HT1080 (cell line): ENCODE data around the gene MYO16. TPM values are rescaled to one million over a fixed set of nuclear protein-coding genes. Genes with fewer than 3 reads are reported as not detected.

Experiments used
- DNase-seq: peaks from one replicate; pipeline ENCODE4 v3.0.0-alpha.2; 2015; ENCODE audit warnings: low read depth
- total RNA-seq: library from RNA; depleted of rRNA; stranded (reverse); fragments of >200 nt; shearing (Covaris generic); gene quantifications from 2 replicates; pipeline ENCODE4 v1.2.3, GENCODE V29; 2014

MYO16 gene
- total RNA-seq, 1 experiment from 2014 or later = not detected

- no peak for DNase-seq
Measured at GRCh38 chr13:108789476-108789875, 160.1 kb downstream of the MYO16 start.

- peak; percentile 11 for DNase-seq
Measured at GRCh38 chr13:108795841-108796240, 166.4 kb downstream of the MYO16 start.

DNA sequence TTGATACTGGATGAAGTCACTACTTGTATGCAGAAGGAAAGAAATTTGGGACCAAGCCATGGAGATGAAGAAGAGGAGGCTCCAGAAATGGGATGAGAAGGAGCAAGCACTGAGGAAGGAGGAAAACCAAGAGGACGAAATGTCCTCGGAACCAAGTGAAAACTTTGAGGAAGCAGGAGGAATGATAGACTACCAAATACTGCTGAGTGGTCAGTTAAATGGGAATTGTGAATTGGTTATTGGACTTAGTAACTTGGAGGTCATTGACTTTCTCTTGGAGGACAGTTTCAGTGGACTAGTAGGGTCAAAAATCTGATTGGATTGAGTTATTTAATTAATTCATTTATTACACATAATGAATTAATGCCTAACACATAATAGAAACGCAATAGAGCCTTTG, 167.9 kb downstream of the MYO16 start:
- no peak for DNase-seq

DNA sequence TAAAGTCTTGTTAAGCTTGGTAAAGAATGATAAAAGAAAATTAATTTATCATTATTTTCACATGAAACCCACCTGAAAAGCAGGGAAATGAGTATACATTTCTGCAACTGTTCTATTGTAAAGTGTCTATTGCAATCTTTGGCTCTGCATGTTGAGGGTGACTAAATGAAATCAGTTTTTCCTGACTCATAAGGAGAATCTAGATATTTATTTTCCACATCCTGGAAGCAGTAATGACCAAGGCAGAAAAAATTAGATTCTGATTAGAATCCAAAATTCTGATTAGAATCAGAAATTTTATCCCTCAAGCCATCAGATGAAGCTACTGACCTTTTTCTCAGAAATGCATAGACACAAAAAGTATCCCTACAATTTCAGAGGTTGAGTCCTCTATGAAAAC, 178.4 kb downstream of the MYO16 start:
- DNase-seq = no peak

DNA sequence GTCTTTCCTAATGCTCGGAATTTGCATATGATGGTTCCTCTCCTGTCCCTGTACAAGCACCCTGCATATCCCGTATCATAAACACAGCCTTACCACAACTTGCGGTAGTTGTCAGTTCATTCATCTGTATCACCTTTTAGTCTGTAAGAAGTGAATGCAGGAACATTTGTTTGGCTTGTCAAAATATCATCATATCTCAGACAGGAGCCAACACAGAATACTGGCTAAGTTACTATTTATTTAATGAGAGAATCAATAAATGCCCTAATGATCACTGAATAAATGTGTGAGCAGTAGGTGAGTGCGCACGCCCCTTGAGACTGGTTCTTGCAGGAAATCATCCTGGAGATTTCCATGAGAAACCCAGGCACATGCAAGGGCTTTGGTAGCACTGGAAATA, 182.8 kb downstream of the MYO16 start:
- no peak for DNase-seq

- DNase-seq = no peak
Measured at GRCh38 chr13:108812661-108813060, 183.2 kb downstream of the MYO16 start.

DNA sequence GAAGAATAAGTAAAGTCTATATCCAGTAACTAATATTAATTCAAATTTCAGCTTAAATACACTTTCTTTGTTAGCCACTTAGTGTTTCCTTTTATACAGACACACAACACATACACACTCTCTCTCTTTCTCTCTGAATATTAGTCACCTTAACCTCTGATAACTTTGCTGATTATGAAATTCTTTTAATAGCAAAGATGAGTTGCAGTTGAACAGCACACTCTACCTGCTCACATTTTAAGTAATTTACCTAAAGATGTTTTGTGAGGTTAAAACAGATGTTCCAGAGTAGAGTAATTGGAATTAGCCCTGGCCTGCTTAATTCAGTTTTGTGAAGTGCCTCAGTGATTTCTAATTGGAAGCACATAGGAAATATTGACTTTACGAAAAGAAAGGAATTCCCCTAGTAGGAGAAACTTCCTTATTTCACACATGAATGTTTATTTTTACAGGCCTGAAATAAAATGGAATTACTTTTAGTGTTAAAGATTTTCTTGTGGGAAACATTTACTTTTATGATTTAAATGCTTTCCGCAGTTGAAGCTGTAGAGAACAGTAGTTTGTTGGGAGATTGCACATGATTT, 184.3 kb downstream of the MYO16 start:
- no peak for DNase-seq

DNA sequence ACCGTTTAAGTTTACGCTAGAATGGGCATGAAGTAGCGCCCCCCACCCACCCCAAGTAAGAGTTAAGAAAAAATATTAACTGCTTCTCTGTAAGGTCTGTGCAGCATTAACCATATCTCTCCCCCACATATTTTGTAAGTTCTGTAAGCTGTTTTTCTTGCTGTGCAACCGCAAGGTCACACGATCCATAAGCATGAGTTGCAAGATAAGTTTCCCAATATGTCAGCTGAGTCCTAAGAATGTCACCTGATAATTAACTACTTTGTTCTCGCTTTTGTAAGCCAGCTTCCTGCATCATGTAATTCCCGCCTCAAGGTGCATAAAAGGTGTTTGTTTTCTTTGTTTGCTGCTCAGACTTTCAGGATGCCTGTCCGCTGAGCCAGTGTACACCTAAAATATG, 187.0 kb downstream of the MYO16 start:
- no peak for DNase-seq

GRCh38 chr13:108827646-108828045, 198.2 kb downstream of the MYO16 start:
- no peak for DNase-seq

DNA sequence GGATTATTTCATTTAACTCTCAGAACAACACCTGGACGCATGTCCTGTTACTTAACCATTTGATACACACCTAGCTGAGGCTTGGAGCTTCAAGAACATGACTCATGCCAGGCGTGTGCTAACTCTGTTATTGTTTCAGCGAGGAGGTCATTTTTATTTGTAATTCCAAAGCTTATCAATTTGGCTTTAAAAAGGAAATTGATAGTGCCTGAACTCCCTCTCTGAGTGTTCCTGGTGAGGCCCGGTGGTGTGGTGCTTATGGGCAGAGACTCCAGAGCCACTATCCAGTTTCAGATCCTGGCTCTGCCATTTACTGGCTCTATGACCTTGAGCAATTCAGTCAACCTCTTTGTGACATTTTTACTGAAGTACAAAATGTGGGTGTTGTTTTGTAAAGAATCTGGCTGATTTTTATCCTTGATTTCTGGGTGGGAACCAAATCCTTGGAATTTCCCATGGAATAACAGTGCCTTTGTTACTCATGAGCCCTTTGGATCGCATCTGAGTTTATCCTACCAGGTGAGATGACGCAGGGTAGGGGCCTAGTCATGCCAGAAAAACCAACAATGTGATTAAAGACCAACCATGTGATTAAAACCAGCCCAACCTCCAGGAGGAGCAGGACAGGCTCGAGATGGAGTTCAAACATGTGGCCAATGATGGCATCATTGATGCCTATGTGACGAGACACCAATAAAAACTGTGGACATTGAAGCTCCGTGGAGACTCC, 198.8 kb downstream of the MYO16 start:
- peak; percentile 12 for DNase-seq

DNA sequence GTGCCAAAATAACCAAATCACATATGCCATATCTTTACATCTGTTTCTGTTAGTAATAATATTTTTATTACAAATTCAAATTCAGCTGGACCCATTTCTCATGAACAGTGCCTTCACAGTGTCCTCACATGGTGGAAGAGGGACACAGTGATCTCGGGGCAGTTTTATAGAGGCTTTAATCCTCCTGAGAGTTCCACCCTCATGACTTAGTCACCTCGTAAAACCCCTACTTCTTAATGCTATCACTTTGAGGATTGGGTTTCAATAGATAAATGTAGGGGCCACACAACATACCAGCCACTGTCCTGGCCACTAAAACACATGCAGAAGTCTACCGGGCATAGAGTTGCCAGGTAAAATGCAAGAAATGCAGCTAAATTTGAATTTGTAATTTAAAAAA, 201.5 kb downstream of the MYO16 start:
- no peak for DNase-seq

DNA sequence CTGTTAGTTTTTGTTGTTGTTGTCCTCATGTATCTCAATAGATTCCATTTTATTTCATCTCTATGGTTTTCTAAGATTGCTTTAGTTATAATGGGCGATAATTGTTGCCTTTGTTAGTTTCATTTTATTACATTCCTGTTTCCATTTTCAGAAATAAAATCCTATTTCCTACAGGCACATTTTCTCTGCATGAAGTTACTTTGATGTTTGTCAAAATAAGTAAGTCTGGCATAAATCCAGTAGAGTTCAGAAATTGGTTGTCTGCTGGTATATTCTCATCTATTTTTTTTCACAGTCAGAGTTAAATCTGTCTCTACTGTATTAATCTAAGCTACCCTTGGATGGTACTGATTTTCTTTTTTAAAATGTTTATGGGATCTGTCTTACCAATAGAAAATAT, 204.1 kb downstream of the MYO16 start:
- no peak for DNase-seq

DNA sequence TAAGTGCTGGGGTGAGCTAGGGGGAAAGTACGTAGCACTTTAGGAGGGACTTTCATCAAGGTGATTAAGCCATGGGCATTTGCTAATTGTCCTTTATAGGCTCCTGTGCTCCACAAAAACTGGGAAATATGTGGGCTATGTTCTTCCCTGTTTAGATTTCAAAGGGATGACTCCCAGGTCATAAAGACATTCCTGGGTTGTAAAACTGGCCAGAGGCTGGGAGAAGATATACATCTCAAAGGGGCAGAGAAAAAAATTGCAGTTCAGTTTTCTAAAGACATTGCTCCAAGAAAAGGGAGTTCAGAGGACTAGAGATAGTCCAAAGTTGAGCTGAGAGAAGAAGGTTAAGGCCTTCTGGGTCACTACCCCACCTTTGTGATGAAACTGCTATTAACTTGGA, 204.8 kb downstream of the MYO16 start:
- DNase-seq = no peak

DNA sequence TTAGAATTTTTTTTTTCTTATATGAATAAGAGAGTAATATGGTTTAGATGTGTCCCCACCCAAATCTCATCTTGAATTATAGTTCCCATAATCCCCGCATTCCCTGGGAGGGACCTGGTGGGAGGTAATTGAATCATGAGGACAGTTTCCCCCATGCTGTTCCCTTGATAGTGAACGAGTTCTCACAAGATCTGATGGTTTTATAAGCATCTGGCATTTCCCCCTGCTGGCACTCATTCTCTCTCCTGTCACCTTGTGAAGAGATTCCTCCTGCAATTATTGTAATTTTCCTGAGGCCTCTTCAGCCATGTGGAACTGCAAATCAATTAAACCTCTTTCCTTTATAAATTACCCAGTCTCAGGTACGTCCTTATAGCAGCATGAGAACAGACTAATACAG, 205.7 kb downstream of the MYO16 start:
- DNase-seq = no peak

- no peak for DNase-seq
Measured at GRCh38 chr13:108850691-108851090, 221.3 kb downstream of the MYO16 start.

GRCh38 chr13:108851660-108852059, 222.2 kb downstream of the MYO16 start:
- no peak for DNase-seq

DNA sequence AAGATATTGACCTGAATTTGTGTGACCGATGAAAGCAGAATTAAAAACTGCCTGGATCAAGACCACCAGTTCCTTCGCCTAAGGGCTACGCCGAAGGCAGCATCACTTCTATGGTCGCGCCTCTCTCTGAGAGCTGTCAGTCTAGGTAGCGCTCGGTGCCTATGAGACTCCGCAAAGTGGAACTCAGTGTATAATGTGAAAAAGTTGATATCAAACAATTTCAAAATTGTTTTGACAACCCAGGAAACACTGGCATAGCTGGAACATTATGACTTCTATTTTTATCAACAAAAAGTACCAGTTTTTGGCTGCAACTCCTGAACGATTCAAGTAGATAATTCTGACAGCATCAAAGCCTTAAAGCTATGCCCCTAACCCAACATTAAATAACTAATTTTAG, 223.6 kb downstream of the MYO16 start:
- no peak for DNase-seq

DNA sequence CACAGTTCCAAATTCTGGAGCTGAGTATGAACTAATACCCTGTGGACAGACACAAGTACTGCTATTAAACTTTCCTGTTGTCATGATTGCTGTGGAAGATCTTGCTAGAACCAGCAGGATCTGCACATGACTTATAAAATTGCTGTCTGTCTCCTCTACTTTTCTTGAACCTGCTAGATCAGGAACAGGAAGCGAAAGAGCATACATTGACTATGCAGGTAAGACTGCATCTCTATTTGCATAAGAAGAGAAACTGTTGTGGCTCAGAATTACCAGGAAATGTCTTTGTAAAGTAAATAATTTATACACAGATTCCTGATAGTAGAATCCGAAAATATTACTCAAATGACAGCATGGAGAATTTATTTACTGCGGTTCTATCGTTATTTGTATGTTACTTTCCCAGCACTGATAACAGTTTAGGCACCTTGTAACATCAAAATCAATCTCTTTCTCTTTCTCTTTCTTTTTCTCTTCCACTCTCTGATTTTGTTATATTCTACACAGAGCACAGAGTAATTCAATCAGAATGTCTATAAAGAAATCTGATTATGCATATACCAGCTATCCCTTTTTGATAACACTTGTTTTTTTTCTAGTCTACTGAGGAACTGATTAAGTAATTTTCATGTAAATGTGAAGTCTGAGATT, 226.5 kb downstream of the MYO16 start:
- DNase-seq = no peak

DNA sequence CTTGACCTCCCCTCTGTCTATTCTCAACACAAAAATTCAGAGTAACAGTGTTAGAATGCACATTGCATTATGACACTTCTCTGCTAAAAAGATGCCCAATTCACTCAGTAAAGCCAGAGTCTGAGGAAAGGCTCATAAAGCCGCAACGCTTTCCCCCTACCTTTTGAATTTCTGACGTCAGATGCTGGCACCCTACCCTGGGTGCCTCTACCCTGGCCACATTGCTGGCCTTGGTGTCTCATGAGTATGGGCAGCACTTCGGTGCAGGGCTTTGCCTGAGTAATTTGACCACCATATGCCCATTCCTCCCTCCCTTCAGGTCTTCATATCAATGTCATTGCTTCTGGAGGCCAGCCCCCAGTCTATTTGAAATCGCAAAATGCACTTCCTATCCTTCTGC, 229.3 kb downstream of the MYO16 start:
- no peak for DNase-seq

- peak; percentile 44 for DNase-seq
Measured at GRCh38 chr13:108859197-108860012, 230.0 kb downstream of the MYO16 start.

DNA sequence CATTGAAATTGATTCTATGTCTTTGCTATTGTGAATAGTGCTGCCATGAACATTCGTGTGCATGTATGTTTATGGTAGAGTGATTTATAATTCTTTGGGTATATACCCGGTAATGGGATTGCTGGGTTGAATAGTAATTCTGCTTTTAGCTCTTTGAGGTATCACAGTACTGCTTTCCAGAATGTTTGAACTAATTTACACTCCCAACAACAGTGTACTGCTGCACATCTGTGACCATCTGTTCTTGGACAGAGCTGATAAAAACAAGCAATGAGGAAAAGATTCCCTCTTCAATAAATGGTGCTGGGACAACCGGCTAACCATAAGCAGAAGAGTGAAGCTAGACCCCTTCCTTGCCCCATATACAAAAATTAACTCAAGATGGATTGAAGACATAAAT, 231.0 kb downstream of the MYO16 start:
- DNase-seq = no peak

GRCh38 chr13:108877300-108877699, 247.9 kb downstream of the MYO16 start:
- DNase-seq = peak; percentile 51
